ENCODE measurements around the gene XAF1.
"Not testable (repeated sequence)": the region's sequence is repeated elsewhere in the genome, so short reads cannot be mapped to it uniquely, and the experiment has no call there.

XAF1 gene

GRCh38 chr17:6800422-6801027 is 44.7 kb downstream of the XAF1 start:
- no peak for DNase-seq (ENCODE audit: low spot score)

DNA sequence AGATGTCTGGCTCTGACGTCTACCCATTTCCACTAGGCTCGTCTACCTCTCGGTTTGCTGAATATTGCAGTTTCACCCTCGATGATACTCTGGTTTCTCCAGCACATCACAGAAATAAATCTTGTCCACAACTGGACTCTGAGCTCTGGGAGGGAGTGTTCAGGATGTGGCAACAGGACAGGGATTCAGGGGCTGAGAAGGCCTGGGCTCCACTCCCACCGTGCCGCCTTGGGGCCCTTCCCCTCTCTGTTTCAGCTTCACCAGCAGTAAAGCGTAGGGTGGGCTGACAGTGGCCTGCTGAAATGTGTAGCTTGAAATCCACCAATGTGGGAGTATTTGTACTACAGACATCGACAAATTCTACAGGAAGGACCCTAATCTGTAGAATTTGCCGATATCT is 55.7 kb downstream of the XAF1 start:
- no peak for DNase-seq (ENCODE audit: low spot score)

DNA sequence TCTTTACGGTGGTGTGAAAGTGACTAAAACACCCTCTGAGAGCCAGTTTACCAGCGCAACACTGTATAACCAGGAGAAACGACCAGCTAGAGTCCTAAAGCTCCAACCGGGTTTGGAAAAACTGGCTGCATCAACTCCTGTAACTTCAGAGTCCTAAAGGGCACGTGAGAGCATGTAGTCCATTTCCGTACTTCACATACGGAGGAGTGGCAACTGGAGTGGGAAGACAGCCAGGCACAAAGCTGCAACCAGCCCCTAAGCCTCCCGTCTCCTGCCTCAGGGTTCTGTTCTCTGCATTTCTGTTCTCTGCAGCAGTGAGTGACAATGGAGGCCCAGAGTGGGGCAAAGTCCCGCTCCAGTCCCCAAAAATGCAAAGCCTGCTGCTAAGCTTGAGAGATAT is 56.4 kb downstream of the XAF1 start:
- DNase-seq (ENCODE audit: low spot score), result no peak

DNA sequence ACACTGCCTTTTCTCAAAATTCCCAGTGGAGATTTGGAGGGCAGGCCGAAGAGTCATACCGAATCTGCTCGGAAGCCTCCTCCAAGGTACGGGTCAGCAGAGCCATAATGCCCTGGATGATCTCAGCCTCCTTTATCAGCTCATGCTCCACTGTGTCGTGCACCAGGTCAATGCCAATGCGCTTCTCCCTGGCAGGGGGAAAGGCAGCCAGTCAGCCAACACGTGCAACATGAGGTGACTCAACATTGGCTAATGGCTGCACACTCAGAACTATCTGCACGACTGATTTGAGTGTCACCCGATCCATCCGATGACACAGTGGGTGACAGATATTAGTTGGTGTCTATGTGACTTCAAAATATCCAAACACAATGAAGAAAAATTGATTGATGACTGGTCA is 59.9 kb downstream of the XAF1 start:
- DNase-seq (ENCODE audit: low spot score), result no peak

- not testable (repeated sequence) for DNase-seq (ENCODE audit: low spot score)
Observed at GRCh38 chr17:6816368-6816767, 60.5 kb downstream of the XAF1 start.

DNA sequence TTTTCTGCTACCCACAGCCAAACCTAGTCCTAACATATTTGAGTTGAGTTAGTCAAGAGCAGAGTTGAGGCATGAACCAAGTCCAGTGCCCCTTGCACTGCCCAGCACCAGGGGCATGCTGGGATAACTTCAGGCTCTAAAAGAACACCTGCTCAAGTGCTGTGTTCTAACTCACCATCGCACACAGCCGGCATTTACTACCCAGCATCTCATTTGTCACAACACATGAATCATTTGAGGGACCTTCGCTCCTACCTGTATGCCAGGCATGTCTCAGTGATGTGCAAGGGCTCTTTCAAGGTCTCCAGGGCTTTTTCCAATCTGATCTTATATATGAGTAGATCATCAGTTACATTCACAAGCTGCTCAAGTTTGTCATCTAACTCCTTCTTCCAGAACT is 63.1 kb downstream of the XAF1 start:
- no peak for DNase-seq (ENCODE audit: low spot score)

GRCh38 chr17:6823011-6823442 is 67.2 kb downstream of the XAF1 start:
- DNase-seq (ENCODE audit: low spot score), result no peak
